ENCODE measurements around the gene GNB1. TPM values are rescaled to one million over a fixed set of nuclear protein-coding genes. Genes with fewer than 3 reads are reported as not detected.

The GNB1 gene
- total RNA-seq, 4 donors from 2014 or later, result 154 to 200 (median 174) TPM

DNA sequence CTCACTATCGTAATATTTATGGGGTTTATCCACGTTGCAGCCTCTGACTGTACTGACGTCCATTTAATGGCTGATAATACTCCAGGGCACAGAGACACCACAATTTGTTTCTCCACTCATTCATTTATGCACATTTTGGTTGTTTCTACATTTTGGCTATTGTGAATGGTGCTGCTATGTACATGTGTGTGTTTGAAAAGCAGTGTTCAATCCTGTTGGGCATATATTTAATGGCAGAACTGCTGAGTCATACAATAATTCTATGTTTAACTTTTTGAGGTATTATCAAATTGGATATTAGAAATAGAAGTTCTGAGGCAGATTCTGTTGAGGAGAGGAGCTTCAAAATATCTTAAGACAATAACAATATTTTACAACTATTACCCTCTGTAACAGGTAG, 73.7 kb downstream of the GNB1 start:
- Histone ChIP-seq H3K9me3 (no peaks in the 10 kb centered on the region), H3K27me3 (no peaks in the 10 kb centered on the region), H3K4me1 (no peaks in the 10 kb centered on the region), H3K4me3 (replicated peaks in 1 of 3) (no peak overlapping the region), H3K36me3 (peaks cover 24% of the 10 kb centered on the region in 2 donors), H3K27ac (no peak overlapping the region)
- intact Hi-C loops (cut with DNase I), result no loop called here
- WGBS, 2 donors, result 85 to 87% methylated on average over 3 of the region's 3 CpGs
- TF ChIP-seq CTCF (IDR thresholded peaks at IDR 0.05) (no peak), POLR2A (IDR thresholded peaks at IDR 0.05) (no peak)
- DNase-seq, result no peak

- H3K27me3 ChIP-seq, result no peaks in the 10 kb centered on the region
- H3K36me3 ChIP-seq, result peaks cover 20 to 24% of the 10 kb centered on the region in 2 donors
- H3K4me1 ChIP-seq, result no peaks in the 10 kb centered on the region
- WGBS, 2 donors, result 92 to 95% methylated on average over 14 of the region's 14 CpGs
- DNase-seq, result no peak
- TF ChIP-seq POLR2A (IDR thresholded peaks at IDR 0.05) (no peak), CTCF (IDR thresholded peaks at IDR 0.05) (no peak)
- H3K27ac ChIP-seq, result no peak overlapping the region
- intact Hi-C loops (cut with DNase I), result no loop called here
- H3K9me3 ChIP-seq, result no peaks in the 10 kb centered on the region
- H3K4me3 ChIP-seq (replicated peaks in 1 of 3), result no peak overlapping the region
Measured at GRCh38 chr1:1815606-1816281, 75.1 kb downstream of the GNB1 start.

GRCh38 chr1:1809489-1809888, 81.4 kb downstream of the GNB1 start:
- TF ChIP-seq CTCF (IDR thresholded peaks at IDR 0.05) (no peak), POLR2A (IDR thresholded peaks at IDR 0.05) (no peak)
- intact Hi-C loops (cut with DNase I), result no loop called here
- Histone ChIP-seq H3K4me1 (no peaks in the 10 kb centered on the region), H3K27ac (no peak overlapping the region), H3K9me3 (no peaks in the 10 kb centered on the region), H3K36me3 (peaks cover 18 to 21% of the 10 kb centered on the region in 2 donors), H3K27me3 (no peaks in the 10 kb centered on the region), H3K4me3 (replicated peaks in 1 of 3) (no peak overlapping the region)
- no peak for DNase-seq
- WGBS, 2 donors, result 85 to 94% methylated on average over 6 of the region's 6 CpGs

DNA sequence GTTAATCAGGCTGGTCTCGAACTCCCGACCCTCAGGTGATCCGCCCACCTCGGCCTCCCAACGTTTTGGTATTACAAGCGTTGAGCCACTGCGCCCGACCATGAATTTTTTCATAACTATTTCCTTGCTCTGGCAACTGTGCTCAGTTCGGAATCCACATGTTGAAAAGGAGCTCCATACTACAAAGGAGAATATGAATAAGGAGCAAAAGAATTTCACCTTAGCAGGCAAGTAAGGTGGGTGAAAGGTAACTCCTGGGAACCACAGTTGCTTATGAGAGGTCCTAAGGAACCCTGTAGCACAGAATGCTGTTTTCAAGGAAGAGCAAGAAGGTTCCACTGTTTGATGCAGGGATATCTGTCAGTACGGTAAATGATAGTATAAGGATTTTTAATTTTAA, 82.7 kb downstream of the GNB1 start:
- Histone ChIP-seq H3K4me1 (no peaks in the 10 kb centered on the region), H3K9me3 (no peaks in the 10 kb centered on the region), H3K27me3 (no peaks in the 10 kb centered on the region), H3K36me3 (peaks cover 18 to 23% of the 10 kb centered on the region in 2 donors), H3K4me3 (replicated peaks in 1 of 3) (no peak overlapping the region), H3K27ac (no peak overlapping the region)
- intact Hi-C loops (cut with DNase I), result no loop called here
- TF ChIP-seq POLR2A (IDR thresholded peaks at IDR 0.05) (no peak), CTCF (IDR thresholded peaks at IDR 0.05) (no peak)
- no peak for DNase-seq
- WGBS, 2 donors, result 95% methylated on average over 10 of the region's 10 CpGs

- no peak for DNase-seq
- H3K4me1 ChIP-seq, result no peaks in the 10 kb centered on the region
- no peak for TF ChIP-seq CTCF (IDR thresholded peaks at IDR 0.05)
- no peak for TF ChIP-seq POLR2A (IDR thresholded peaks at IDR 0.05)
- H3K27me3 ChIP-seq, result no peaks in the 10 kb centered on the region
- intact Hi-C loops (cut with DNase I), result no loop called here
- WGBS, 2 donors, result 88% methylated on average over 2 of the region's 2 CpGs
- no peaks in the 10 kb centered on the region for H3K9me3 ChIP-seq
- H3K36me3 ChIP-seq, result peaks cover 26 to 32% of the 10 kb centered on the region in 2 donors
- no peak overlapping the region for H3K4me3 ChIP-seq (replicated peaks in 1 of 3)
- H3K27ac ChIP-seq, result no peak overlapping the region
Measured at GRCh38 chr1:1806890-1807289, 84.0 kb downstream of the GNB1 start.
